H9 (cell line): ENCODE data around the gene AMMECR1. TPM values are rescaled to one million over a fixed set of nuclear protein-coding genes. Genes with fewer than 3 reads are reported as not detected.

ENCODE experiments used
- DNase-seq: peaks from one replicate; pipeline ENCODE4 v3.0.0-alpha.2; 2017
- H2AFZ ChIP-seq: one replicate; pipeline ENCODE4 v1.6.1; 2013; ENCODE audit warnings: mild to moderate bottlenecking, low read length, control low read depth, moderate library complexity
- H2AK5ac ChIP-seq: 2 replicates; pipeline ENCODE4 v1.6.1; 2013; ENCODE audit warnings: low read length, control low read depth, mixed read lengths; ENCODE audit not compliant: insufficient read length
- H2BK120ac ChIP-seq: one replicate; pipeline ENCODE4 v1.6.1; 2013; ENCODE audit warnings: low read depth, mild to moderate bottlenecking, low read length, control low read depth, inconsistent platforms; ENCODE audit not compliant: poor library complexity, severe bottlenecking
- H2BK12ac ChIP-seq: 2 replicates; pipeline ENCODE4 v1.6.1; 2013; ENCODE audit warnings: low read length, control low read depth, mixed read lengths, low read depth; ENCODE audit not compliant: insufficient read length
- H2BK15ac ChIP-seq: 2 replicates; pipeline ENCODE4 v1.6.1; 2013; ENCODE audit warnings: low read depth, low read length, control low read depth
- H2BK20ac ChIP-seq: one replicate; pipeline ENCODE4 v1.6.1; 2013; ENCODE audit warnings: low read depth, mild to moderate bottlenecking, low read length, control low read depth, inconsistent platforms; ENCODE audit not compliant: poor library complexity, severe bottlenecking
- H2BK5ac ChIP-seq: 2 replicates; pipeline ENCODE4 v1.6.1; 2013; ENCODE audit warnings: low read length, control low read depth, mixed read lengths; ENCODE audit not compliant: insufficient read length
- H3K14ac ChIP-seq: 2 replicates; pipeline ENCODE4 v1.6.1; 2013; ENCODE audit warnings: low read length, control low read depth; ENCODE audit not compliant: insufficient read depth
- H3K18ac ChIP-seq: 2 replicates; pipeline ENCODE4 v1.6.1; 2013; ENCODE audit warnings: low read depth, mild to moderate bottlenecking, mixed read lengths, low read length, control low read depth; ENCODE audit not compliant: insufficient read length
- H3K23ac ChIP-seq: 2 replicates; pipeline ENCODE4 v1.6.1; 2013; ENCODE audit warnings: low read length, control low read depth, mixed read lengths, low read depth; ENCODE audit not compliant: insufficient read length
- H3K23me2 ChIP-seq: 2 replicates; pipeline ENCODE4 v1.6.1; 2013; ENCODE audit warnings: low read depth, mild to moderate bottlenecking, mixed read lengths, low read length, control low read depth; ENCODE audit not compliant: insufficient read length, poor library complexity, severe bottlenecking
- H3K27ac ChIP-seq: 2 replicates; pipeline ENCODE4 v1.5.1; 2013; ENCODE audit warnings: low read length, control low read depth, mixed read lengths, low read depth; ENCODE audit not compliant: insufficient read length
- H3K27me3 ChIP-seq: 2 replicates; pipeline ENCODE4 v1.6.1; 2013; ENCODE audit warnings: low read length, control low read depth, inconsistent platforms; ENCODE audit not compliant: insufficient read depth
- H3K4ac ChIP-seq: 2 replicates; pipeline ENCODE4 v1.6.1; 2013; ENCODE audit warnings: low read depth, mild to moderate bottlenecking, control low read depth, inconsistent platforms, low read length, moderate library complexity
- H3K4me1 ChIP-seq: 2 replicates; pipeline ENCODE4 v1.6.1; 2013; ENCODE audit warnings: low read length, control low read depth, inconsistent platforms; ENCODE audit not compliant: insufficient read depth
- H3K4me2 ChIP-seq: 2 replicates; pipeline ENCODE4 v1.6.1; 2013; ENCODE audit warnings: low read length, control low read depth, mixed read lengths; ENCODE audit not compliant: insufficient read length, insufficient read depth
- H3K56ac ChIP-seq: 2 replicates; pipeline ENCODE4 v1.6.1; 2013; ENCODE audit warnings: low read depth, mild to moderate bottlenecking, mixed read lengths, low read length, control low read depth; ENCODE audit not compliant: insufficient read length
- H3K79me1 ChIP-seq: 2 replicates; pipeline ENCODE4 v1.6.1; 2013; ENCODE audit warnings: low read depth, mild to moderate bottlenecking, moderate library complexity, low read length, control low read depth, inconsistent platforms; ENCODE audit not compliant: insufficient read depth, poor library complexity, severe bottlenecking
- H3K79me2 ChIP-seq: 2 replicates; pipeline ENCODE4 v1.6.1; 2013; ENCODE audit warnings: low read length, control low read depth, inconsistent platforms; ENCODE audit not compliant: insufficient read depth
- H3K9ac ChIP-seq: 2 replicates; pipeline ENCODE4 v1.6.1; 2013; ENCODE audit warnings: low read length, control low read depth, mixed read lengths; ENCODE audit not compliant: insufficient read length; ENCODE audit errors: extremely low read depth
- H3K9me3 ChIP-seq: one replicate; pipeline ENCODE4 v1.6.1; 2013; ENCODE audit warnings: low read depth, low read length, inconsistent platforms; ENCODE audit not compliant: control insufficient read depth
- H3T11ph ChIP-seq: one replicate; pipeline ENCODE4 v1.6.1; 2013; ENCODE audit warnings: mild to moderate bottlenecking, low read length, control low read depth, inconsistent platforms
- H4K20me1 ChIP-seq: one replicate; pipeline ENCODE4 v1.6.1; 2013; ENCODE audit not compliant: control insufficient read depth, insufficient read length, insufficient read depth
- H4K5ac ChIP-seq: 2 replicates; pipeline ENCODE4 v1.6.1; 2013; ENCODE audit warnings: low read depth, mild to moderate bottlenecking, mixed read lengths, low read length, control low read depth; ENCODE audit not compliant: insufficient read length
- H4K8ac ChIP-seq: replicated peaks from 2 replicates; pipeline ENCODE4 v1.6.1; 2013; ENCODE audit warnings: low read length, control low read depth, mixed read lengths, low read depth; ENCODE audit not compliant: insufficient read length
- H4K91ac ChIP-seq: 2 replicates; pipeline ENCODE4 v1.6.1; 2013; ENCODE audit warnings: low read depth, mild to moderate bottlenecking, moderate library complexity, mixed read lengths, low read length, control low read depth; ENCODE audit not compliant: insufficient read length
- H3K27ac Mint-ChIP-seq, 3 experiments: 2 replicates in 2 of 3; 3 replicates in 1 of 3; pipeline ENCODE4 v1.8.0; 2020 to 2021; ENCODE audit warnings: mixed read lengths in 3 of 3, mild to moderate bottlenecking in 1 of 3, moderate library complexity in 1 of 3
- H3K27me3 Mint-ChIP-seq: 2 replicates; pipeline ENCODE4 v1.8.0; 2021; ENCODE audit warnings: low read depth, mild to moderate bottlenecking, moderate library complexity, mixed read lengths
- H3K36me3 Mint-ChIP-seq, 3 experiments: 2 replicates in 2 of 3; 3 replicates in 1 of 3; pipeline ENCODE4 v1.8.0; 2020 to 2021; ENCODE audit warnings: low read depth in 3 of 3, mixed read lengths in 3 of 3; ENCODE audit not compliant: insufficient read depth in 1 of 3
- H3K4me1 Mint-ChIP-seq, 2 experiments: 2 replicates each; pipeline ENCODE4 v1.8.0; 2020; ENCODE audit warnings: mixed read lengths in 2 of 2
- H3K4me3 Mint-ChIP-seq, 2 experiments: 2 replicates in 1 of 2; 3 replicates in 1 of 2; pipeline ENCODE4 v1.8.0; 2020 to 2021; ENCODE audit warnings: mild to moderate bottlenecking in 2 of 2, mixed read lengths in 2 of 2, moderate library complexity in 1 of 2
- H3K9me3 Mint-ChIP-seq, 2 experiments: 2 replicates in 1 of 2; 3 replicates in 1 of 2; pipeline ENCODE4 v1.8.0; 2020; ENCODE audit warnings: mild to moderate bottlenecking in 2 of 2, mixed read lengths in 2 of 2, moderate library complexity in 1 of 2
- WGBS: extraction: QIAGEN DNeasy Blood & Tissue Kit; methylation state at CpG from one replicate; pipeline ENCODE4 v1.1.7; 2013; ENCODE audit warnings: missing lambda C conversion rate, low lambda C conversion rate, mixed read lengths; ENCODE audit not compliant: insufficient read length; ENCODE audit errors: extremely low coverage; 5-methylcytosine and 5-hydroxymethylcytosine counted together
- total RNA-seq: library from RNA; stranded (reverse); gene quantifications from 2 replicates; pipeline ENCODE4 v1.2.1, GENCODE V29; 2021
- TF ChIP-seq, protein P1 (sequence below): fragments of 200-600 bp; sonication (generic); conservative IDR thresholded peaks from 3 replicates; pipeline ENCODE4 v1.8.0; 2021; ENCODE audit warnings: antibody characterized with exemption, mild to moderate bottlenecking

Gene AMMECR1
- total RNA-seq, 1 experiment from 2014 or later, result 28.5 TPM

DNA sequence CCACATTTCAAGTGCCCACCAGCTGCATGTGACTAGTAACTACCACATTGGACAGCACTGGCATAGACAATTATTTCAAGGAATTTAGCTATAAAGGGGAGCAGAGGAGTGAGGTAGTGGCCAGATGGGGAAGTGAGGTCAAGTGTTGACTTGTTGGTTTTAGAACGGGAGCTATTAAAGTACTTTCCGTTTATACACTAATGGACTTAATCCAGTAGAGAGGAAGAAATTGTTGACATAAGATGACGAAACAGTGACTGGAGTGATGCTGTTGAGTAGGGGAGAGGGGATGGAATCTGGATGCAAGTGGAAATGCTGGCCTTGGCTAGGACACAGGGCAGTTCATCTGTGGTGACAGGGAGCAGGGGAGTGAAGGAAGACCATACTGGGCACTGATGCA, 154.4 kb downstream of the AMMECR1 start:
- no peak overlapping the region for H2BK120ac ChIP-seq
- no peaks in the 10 kb centered on the region for H3K79me1 ChIP-seq
- no peak overlapping the region for H2BK12ac ChIP-seq
- no peaks in the 10 kb centered on the region for H3K9me3 ChIP-seq
- no peak overlapping the region for H3K23ac ChIP-seq
- H2BK5ac ChIP-seq, result no peak overlapping the region
- no peak overlapping the region for H3K27ac ChIP-seq
- no peaks in the 10 kb centered on the region for H4K20me1 ChIP-seq
- H2AFZ ChIP-seq, result no peak overlapping the region
- no peaks in the 10 kb centered on the region for H3K79me2 ChIP-seq
- no peak overlapping the region for H3K4ac ChIP-seq
- H3K18ac ChIP-seq, result no peak overlapping the region
- TF ChIP-seq, protein P1, sequence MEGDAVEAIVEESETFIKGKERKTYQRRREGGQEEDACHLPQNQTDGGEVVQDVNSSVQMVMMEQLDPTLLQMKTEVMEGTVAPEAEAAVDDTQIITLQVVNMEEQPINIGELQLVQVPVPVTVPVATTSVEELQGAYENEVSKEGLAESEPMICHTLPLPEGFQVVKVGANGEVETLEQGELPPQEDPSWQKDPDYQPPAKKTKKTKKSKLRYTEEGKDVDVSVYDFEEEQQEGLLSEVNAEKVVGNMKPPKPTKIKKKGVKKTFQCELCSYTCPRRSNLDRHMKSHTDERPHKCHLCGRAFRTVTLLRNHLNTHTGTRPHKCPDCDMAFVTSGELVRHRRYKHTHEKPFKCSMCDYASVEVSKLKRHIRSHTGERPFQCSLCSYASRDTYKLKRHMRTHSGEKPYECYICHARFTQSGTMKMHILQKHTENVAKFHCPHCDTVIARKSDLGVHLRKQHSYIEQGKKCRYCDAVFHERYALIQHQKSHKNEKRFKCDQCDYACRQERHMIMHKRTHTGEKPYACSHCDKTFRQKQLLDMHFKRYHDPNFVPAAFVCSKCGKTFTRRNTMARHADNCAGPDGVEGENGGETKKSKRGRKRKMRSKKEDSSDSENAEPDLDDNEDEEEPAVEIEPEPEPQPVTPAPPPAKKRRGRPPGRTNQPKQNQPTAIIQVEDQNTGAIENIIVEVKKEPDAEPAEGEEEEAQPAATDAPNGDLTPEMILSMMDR, result no peak
- no peaks in the 10 kb centered on the region for H3K23me2 ChIP-seq
- WGBS, result no CpG with 5 or more reads among the region's 3 CpGs
- H2AK5ac ChIP-seq, result no peak overlapping the region
- H3K56ac ChIP-seq, result no peak overlapping the region
- no peak overlapping the region for H3K4me2 ChIP-seq
- peaks cover 3 to 5% of the 10 kb centered on the region in 2 experiments; a peak in 3 of 4 replicates for H3K4me1 Mint-ChIP-seq
- H4K91ac ChIP-seq, result no peak overlapping the region
- H3K14ac ChIP-seq, result no peak overlapping the region
- H2BK15ac ChIP-seq, result no peak overlapping the region
- H3K9ac ChIP-seq, result no peak overlapping the region
- no peak overlapping the region for H3K4me3 Mint-ChIP-seq
- H3K27me3 Mint-ChIP-seq, result no peaks in the 10 kb centered on the region
- no peaks in the 10 kb centered on the region for H3K36me3 Mint-ChIP-seq
- H2BK20ac ChIP-seq, result no peak overlapping the region
- H3K27me3 ChIP-seq, result no peaks in the 10 kb centered on the region
- no peak overlapping the region for H4K8ac ChIP-seq
- no peak overlapping the region for H3T11ph ChIP-seq
- H4K5ac ChIP-seq, result no peak overlapping the region
- peaks cover 2% of the 10 kb centered on the region; the same call in 1 of the 2 replicates for H3K4me1 ChIP-seq
- no peak overlapping the region for H3K27ac Mint-ChIP-seq
- DNase-seq, result no peak
- no peaks in the 10 kb centered on the region for H3K9me3 Mint-ChIP-seq
